ENCODE measurements around the gene SUN3. TPM values are rescaled to one million over a fixed set of nuclear protein-coding genes. Genes with fewer than 3 reads are reported as not detected.

Gene SUN3
- total RNA-seq, 1 experiment from 2014 or later = not detected

DNA sequence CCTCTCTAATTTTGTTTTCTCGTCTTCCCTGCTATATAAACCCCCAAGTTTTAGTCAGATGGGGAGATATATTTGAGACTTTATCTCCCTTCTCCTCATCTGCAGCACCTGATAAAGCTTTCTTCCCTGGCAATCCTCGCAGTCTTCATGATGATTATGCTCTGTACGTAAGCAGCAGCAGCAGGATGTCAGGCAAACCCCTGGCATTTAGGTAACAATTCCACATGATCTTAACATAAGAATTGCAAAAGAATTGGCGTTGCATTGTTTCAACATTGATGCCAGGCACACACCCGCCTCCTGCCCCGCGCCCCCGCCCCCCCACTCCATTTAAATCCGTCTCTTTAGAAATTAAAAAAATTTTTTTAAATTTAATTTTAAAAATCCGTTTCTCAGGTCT, 86.8 kb downstream of the SUN3 start:
- ChIA-PET POLR2A (no interaction called here), CTCF (interaction anchor here (0.9 to 1.8 kb wide), 4 partner anchors 27 to 90 kb away, joined by 3 to 5 read pairs (median 4); no protein-coding TSS in a partner anchor)
- H3K36me3 Mint-ChIP-seq = no peaks in the 10 kb centered on the region
- H3K27me3 Mint-ChIP-seq (ENCODE audit: low read depth) = no peaks in the 10 kb centered on the region
- H3K27ac Mint-ChIP-seq = no peak overlapping the region
- ATAC-seq (no peak), DNase-seq (ENCODE audit: low spot score) (no peak)
- peaks cover 36% of the 10 kb centered on the region for H3K4me1 Mint-ChIP-seq
- no peak for TF ChIP-seq MAX (CRISPR knock-in tag; IDR thresholded peaks at IDR 0.05)
- no peak for TF ChIP-seq JAZF1 (CRISPR knock-in tag; IDR thresholded peaks at IDR 0.05)
- TF ChIP-seq CBFB (CRISPR knock-in tag; IDR thresholded peaks at IDR 0.05; ENCODE audit: low read depth) = no peak
- TF ChIP-seq ATF1 (CRISPR knock-in tag; IDR thresholded peaks at IDR 0.05) = no peak
- TF ChIP-seq, protein P1, sequence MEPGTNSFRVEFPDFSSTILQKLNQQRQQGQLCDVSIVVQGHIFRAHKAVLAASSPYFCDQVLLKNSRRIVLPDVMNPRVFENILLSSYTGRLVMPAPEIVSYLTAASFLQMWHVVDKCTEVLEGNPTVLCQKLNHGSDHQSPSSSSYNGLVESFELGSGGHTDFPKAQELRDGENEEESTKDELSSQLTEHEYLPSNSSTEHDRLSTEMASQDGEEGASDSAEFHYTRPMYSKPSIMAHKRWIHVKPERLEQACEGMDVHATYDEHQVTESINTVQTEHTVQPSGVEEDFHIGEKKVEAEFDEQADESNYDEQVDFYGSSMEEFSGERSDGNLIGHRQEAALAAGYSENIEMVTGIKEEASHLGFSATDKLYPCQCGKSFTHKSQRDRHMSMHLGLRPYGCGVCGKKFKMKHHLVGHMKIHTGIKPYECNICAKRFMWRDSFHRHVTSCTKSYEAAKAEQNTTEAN (CRISPR knock-in tag; IDR thresholded peaks at IDR 0.05) = no peak
- TF ChIP-seq, protein P2, sequence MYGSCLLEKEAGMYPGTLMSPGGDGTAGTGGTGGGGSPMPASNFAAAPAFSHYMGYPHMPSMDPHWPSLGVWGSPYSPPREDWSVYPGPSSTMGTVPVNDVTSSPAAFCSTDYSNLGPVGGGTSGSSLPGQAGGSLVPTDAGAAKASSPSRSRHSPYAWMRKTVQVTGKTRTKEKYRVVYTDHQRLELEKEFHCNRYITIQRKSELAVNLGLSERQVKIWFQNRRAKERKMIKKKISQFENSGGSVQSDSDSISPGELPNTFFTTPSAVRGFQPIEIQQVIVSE (CRISPR knock-in tag; IDR thresholded peaks at IDR 0.05; ENCODE audit: borderline replicate concordance) = no peak
- TF ChIP-seq FOXJ3 (CRISPR knock-in tag; IDR thresholded peaks at IDR 0.05; ENCODE audit: borderline replicate concordance) = no peak
- no peak for TF ChIP-seq ZNF317 (CRISPR knock-in tag; IDR thresholded peaks at IDR 0.05; ENCODE audit: borderline replicate concordance, low read depth)
- no peak for TF ChIP-seq ESRRA (CRISPR knock-in tag; IDR thresholded peaks at IDR 0.05; ENCODE audit: borderline replicate concordance)
- TF ChIP-seq KAT7 (CRISPR knock-in tag; IDR thresholded peaks at IDR 0.05; ENCODE audit: borderline replicate concordance) = no peak
- TF ChIP-seq ZBTB21 (CRISPR knock-in tag; IDR thresholded peaks at IDR 0.05; ENCODE audit: borderline replicate concordance) = no peak
- no peak for TF ChIP-seq CREM (CRISPR knock-in tag; IDR thresholded peaks at IDR 0.05)
- TF ChIP-seq, protein P3, sequence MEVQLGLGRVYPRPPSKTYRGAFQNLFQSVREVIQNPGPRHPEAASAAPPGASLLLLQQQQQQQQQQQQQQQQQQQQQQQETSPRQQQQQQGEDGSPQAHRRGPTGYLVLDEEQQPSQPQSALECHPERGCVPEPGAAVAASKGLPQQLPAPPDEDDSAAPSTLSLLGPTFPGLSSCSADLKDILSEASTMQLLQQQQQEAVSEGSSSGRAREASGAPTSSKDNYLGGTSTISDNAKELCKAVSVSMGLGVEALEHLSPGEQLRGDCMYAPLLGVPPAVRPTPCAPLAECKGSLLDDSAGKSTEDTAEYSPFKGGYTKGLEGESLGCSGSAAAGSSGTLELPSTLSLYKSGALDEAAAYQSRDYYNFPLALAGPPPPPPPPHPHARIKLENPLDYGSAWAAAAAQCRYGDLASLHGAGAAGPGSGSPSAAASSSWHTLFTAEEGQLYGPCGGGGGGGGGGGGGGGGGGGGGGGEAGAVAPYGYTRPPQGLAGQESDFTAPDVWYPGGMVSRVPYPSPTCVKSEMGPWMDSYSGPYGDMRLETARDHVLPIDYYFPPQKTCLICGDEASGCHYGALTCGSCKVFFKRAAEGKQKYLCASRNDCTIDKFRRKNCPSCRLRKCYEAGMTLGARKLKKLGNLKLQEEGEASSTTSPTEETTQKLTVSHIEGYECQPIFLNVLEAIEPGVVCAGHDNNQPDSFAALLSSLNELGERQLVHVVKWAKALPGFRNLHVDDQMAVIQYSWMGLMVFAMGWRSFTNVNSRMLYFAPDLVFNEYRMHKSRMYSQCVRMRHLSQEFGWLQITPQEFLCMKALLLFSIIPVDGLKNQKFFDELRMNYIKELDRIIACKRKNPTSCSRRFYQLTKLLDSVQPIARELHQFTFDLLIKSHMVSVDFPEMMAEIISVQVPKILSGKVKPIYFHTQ (CRISPR knock-in tag; IDR thresholded peaks at IDR 0.05) = no peak
- TF ChIP-seq, protein P4, sequence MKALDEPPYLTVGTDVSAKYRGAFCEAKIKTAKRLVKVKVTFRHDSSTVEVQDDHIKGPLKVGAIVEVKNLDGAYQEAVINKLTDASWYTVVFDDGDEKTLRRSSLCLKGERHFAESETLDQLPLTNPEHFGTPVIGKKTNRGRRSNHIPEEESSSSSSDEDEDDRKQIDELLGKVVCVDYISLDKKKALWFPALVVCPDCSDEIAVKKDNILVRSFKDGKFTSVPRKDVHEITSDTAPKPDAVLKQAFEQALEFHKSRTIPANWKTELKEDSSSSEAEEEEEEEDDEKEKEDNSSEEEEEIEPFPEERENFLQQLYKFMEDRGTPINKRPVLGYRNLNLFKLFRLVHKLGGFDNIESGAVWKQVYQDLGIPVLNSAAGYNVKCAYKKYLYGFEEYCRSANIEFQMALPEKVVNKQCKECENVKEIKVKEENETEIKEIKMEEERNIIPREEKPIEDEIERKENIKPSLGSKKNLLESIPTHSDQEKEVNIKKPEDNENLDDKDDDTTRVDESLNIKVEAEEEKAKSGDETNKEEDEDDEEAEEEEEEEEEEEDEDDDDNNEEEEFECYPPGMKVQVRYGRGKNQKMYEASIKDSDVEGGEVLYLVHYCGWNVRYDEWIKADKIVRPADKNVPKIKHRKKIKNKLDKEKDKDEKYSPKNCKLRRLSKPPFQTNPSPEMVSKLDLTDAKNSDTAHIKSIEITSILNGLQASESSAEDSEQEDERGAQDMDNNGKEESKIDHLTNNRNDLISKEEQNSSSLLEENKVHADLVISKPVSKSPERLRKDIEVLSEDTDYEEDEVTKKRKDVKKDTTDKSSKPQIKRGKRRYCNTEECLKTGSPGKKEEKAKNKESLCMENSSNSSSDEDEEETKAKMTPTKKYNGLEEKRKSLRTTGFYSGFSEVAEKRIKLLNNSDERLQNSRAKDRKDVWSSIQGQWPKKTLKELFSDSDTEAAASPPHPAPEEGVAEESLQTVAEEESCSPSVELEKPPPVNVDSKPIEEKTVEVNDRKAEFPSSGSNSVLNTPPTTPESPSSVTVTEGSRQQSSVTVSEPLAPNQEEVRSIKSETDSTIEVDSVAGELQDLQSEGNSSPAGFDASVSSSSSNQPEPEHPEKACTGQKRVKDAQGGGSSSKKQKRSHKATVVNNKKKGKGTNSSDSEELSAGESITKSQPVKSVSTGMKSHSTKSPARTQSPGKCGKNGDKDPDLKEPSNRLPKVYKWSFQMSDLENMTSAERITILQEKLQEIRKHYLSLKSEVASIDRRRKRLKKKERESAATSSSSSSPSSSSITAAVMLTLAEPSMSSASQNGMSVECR (CRISPR knock-in tag; IDR thresholded peaks at IDR 0.05; ENCODE audit: borderline replicate concordance) = no peak
- TF ChIP-seq TEAD1 (CRISPR knock-in tag; IDR thresholded peaks at IDR 0.05) = no peak
- no peaks in the 10 kb centered on the region for H3K9me3 Mint-ChIP-seq
- H3K4me3 Mint-ChIP-seq = no peak overlapping the region
